Measurements from ENCODE around the gene CDX2. TPM values are rescaled to one million over a fixed set of nuclear protein-coding genes. Genes with fewer than 3 reads are reported as not detected.

CDX2 gene
- total RNA-seq, 1 experiment from 2014 or later, result 12.5 TPM

DNA sequence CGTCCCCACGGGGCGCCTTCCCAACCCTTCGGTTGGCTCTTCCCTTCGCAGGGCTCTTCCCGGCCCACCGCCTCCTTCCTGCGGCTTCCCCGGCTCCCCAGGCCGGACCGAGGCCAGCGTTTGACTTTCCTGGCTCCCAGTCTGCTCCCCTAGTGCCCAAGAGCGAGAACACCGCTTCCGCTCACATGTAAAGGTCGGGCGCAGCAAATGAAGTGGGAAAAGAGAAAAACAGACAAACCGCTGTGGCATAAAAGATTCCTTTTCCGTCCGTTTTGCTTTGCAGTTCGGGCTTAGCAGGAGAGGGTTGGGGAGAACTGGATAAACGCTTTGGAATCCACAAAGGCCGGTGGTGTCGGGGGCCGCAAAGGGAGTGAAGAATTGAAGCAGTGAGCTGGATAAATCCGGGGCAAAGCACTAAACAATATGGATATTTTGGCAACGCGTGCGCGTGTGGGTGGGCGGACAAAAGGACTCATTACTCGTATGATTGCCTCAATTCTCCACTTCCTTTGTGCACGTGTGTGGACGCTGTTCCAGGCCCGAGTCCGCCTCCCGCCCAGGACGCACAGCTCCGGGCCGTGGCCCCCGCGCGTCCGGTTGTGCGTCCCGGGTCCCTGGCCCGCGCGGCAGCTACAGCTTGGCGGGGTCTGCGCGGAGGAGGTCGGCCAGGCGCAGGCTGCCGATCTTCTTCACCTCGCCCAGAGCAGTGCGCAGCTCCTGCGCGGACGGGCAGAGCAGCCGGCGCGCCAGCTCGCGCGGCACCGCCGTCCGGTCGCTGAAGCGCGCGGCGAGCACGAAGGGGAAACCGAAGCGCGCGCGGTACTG is 8.6 kb upstream of the CDX2 start:
- Histone ChIP-seq H4K20me1 (ENCODE audit: insufficient read depth) (no peaks in the 10 kb centered on the region), H3K4me2 (ENCODE audit: low read length) (no peak overlapping the region), H3K79me2 (ENCODE audit: insufficient read depth, low read length) (no peaks in the 10 kb centered on the region), H3K27ac (ENCODE audit: low read depth, low read length) (no peak overlapping the region), H3K4me1 (ENCODE audit: control insufficient read depth in 1 of 2, insufficient read depth in 2 of 2, low read length in 2 of 2) (no peaks in the 10 kb centered on the region), H3K27me3 (ENCODE audit: insufficient read depth, low read length) (no peaks in the 10 kb centered on the region), H3K36me3 (ENCODE audit: control insufficient read depth in 1 of 2, insufficient read depth in 2 of 2, low read length in 2 of 2) (no peaks in the 10 kb centered on the region), H2AFZ (ENCODE audit: low read depth, low read length, poor library complexity, severe bottlenecking) (no peak overlapping the region), H3K9me3 (ENCODE audit: control insufficient read depth in 1 of 2, insufficient read depth in 1 of 2, low read depth in 1 of 2, low read length in 2 of 2) (no peaks in the 10 kb centered on the region), H3K9ac (ENCODE audit: low read length) (no peak overlapping the region), H3K4me3 (replicated peaks in 1 of 2; ENCODE audit: low read depth in 1 of 2, low read length in 2 of 2) (no peak overlapping the region), H3K9me2 (ENCODE audit: insufficient read depth) (no peaks in the 10 kb centered on the region)
- intact Hi-C loops (cut with micrococcal nuclease), result no loop called here
- ChIA-PET POLR2A (no interaction called here), CTCF (interaction anchor here (0.9 to 1.3 kb wide), 2 partner anchors 151 to 1031 kb away, joined by 3 to 4 read pairs; no protein-coding TSS in a partner anchor), RAD21 (ENCODE audit: low non-redundant PET in 1 of 2, low total read pairs in 2 of 2, uncharacterized antibody in 2 of 2, unreplicated experiment in 2 of 2) (no interaction called here)
- no peak for DNase-seq (ENCODE audit: low read depth, low spot score)
- no TSS peak for BruUV-seq (replicated peaks)
- ATAC-seq, result no peak; the same call in 1 of the 2 replicates
- TF ChIP-seq TCF7L2 (IDR thresholded peaks at IDR 0.05; ENCODE audit: borderline replicate concordance, extremely low read depth, insufficient read depth, insufficient read length) (no peak), EGR1 (IDR thresholded peaks at IDR 0.05; ENCODE audit: low read depth) (no peak), EZH2 (IDR thresholded peaks at IDR 0.05) (no peak), ELF1 (IDR thresholded peaks at IDR 0.05; ENCODE audit: borderline replicate concordance, low read depth) (no peak), ZFX (IDR thresholded peaks at IDR 0.05) (no peak), ZNF274 (IDR thresholded peaks at IDR 0.05; ENCODE audit: low read depth, low read length) (no peak)
- TF ChIP-seq, protein P1, sequence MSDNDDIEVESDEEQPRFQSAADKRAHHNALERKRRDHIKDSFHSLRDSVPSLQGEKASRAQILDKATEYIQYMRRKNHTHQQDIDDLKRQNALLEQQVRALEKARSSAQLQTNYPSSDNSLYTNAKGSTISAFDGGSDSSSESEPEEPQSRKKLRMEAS (IDR thresholded peaks at IDR 0.05), result no peak
- TF ChIP-seq, protein P2, sequence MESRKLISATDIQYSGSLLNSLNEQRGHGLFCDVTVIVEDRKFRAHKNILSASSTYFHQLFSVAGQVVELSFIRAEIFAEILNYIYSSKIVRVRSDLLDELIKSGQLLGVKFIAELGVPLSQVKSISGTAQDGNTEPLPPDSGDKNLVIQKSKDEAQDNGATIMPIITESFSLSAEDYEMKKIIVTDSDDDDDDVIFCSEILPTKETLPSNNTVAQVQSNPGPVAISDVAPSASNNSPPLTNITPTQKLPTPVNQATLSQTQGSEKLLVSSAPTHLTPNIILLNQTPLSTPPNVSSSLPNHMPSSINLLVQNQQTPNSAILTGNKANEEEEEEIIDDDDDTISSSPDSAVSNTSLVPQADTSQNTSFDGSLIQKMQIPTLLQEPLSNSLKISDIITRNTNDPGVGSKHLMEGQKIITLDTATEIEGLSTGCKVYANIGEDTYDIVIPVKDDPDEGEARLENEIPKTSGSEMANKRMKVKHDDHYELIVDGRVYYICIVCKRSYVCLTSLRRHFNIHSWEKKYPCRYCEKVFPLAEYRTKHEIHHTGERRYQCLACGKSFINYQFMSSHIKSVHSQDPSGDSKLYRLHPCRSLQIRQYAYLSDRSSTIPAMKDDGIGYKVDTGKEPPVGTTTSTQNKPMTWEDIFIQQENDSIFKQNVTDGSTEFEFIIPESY (IDR thresholded peaks at IDR 0.05; ENCODE audit: extremely low read depth, insufficient replicate concordance, low read length), result no peak

Data from HCT116 (cell line).